H1 (cell line): ENCODE results near the gene MAML1. TPM values are rescaled to one million over a fixed set of nuclear protein-coding genes. Genes with fewer than 3 reads are reported as not detected.

ENCODE experiments used
- CTCF ChIA-PET: fragments of 300-600 bp; sonication (Branson Sonifier 250); formaldehyde crosslinking; loops from one replicate; lab custom pipeline; 2021; ENCODE audit not compliant: partially characterized antibody; lab: Charles Lee
- POLR2A ChIA-PET: fragments of 300-600 bp; sonication (Branson Sonifier 250); formaldehyde crosslinking; loops from one replicate; lab custom pipeline; 2021; ENCODE audit warnings: inconsistent platforms; ENCODE audit not compliant: partially characterized antibody; lab: Charles Lee
- DNase-seq, 2 experiments: peaks; one replicate each; pipeline versions ENCODE4 v3.0.0 to v3.0.0-alpha.2; 2010 to 2022; ENCODE audit warnings: low spot score in 2 of 2, low read depth in 1 of 2, mixed read lengths in 1 of 2
- FAIRE-seq: peaks from 2 replicates; lab custom pipeline; 2011; peaks lifted over from hg19 to GRCh38; lab: Jason Lieb, UNC
- H2AFZ ChIP-seq: 2 replicates; pipeline ENCODE4 v1.8.1; 2012; ENCODE audit warnings: low read length, inconsistent platforms
- H2AK5ac ChIP-seq: 2 replicates; pipeline ENCODE4 v1.6.1; 2013; ENCODE audit warnings: low read depth, low read length
- H2BK120ac ChIP-seq: replicated peaks from 2 replicates; pipeline ENCODE3; 2013; ENCODE audit warnings: low read depth, low read length, inconsistent platforms
- H2BK12ac ChIP-seq: 2 replicates; pipeline ENCODE4 v1.6.1; 2013; ENCODE audit warnings: low read depth, low read length
- H2BK15ac ChIP-seq: 2 replicates; pipeline ENCODE4 v1.6.1; 2013; ENCODE audit warnings: low read length
- H2BK20ac ChIP-seq: 2 replicates; pipeline ENCODE4 v1.6.1; 2013; ENCODE audit warnings: low read length
- H2BK5ac ChIP-seq: 2 replicates; pipeline ENCODE4 v1.6.1; 2013; ENCODE audit warnings: low read depth, low read length
- H3K14ac ChIP-seq: 2 replicates; pipeline ENCODE4 v1.6.1; 2013; ENCODE audit warnings: inconsistent platforms; ENCODE audit not compliant: insufficient read length
- H3K18ac ChIP-seq: 2 replicates; pipeline ENCODE4 v1.6.1; 2013; ENCODE audit warnings: low read length; ENCODE audit errors: extremely low read depth
- H3K23ac ChIP-seq: 2 replicates; pipeline ENCODE4 v1.6.1; 2013; ENCODE audit warnings: inconsistent platforms; ENCODE audit not compliant: insufficient read length
- H3K23me2 ChIP-seq: 2 replicates; pipeline ENCODE4 v1.6.1; 2013; ENCODE audit warnings: low read depth, low read length
- H3K27ac ChIP-seq: 2 replicates; pipeline ENCODE4 v1.6.1; 2011; ENCODE audit warnings: low read depth, low read length, inconsistent platforms
- H3K27me3 ChIP-seq, 4 experiments: replicated peaks in 1 of 4; 1 replicate in 1 of 4; 2 replicates in 3 of 4; pipeline versions ENCODE4 v1.6.1 to v1.8.1; 2011 to 2013; ENCODE audit warnings: low read length in 3 of 4, mild to moderate bottlenecking in 3 of 4, inconsistent platforms in 2 of 4, mixed read lengths in 2 of 4, moderate library complexity in 1 of 4; ENCODE audit not compliant: control insufficient read depth in 3 of 4, insufficient read depth in 3 of 4; ENCODE audit errors: extremely low read depth in 1 of 4
- H3K36me3 ChIP-seq, 4 experiments: 2 replicates each; pipeline versions ENCODE4 v1.6.1 to v1.8.1; 2011 to 2013; ENCODE audit warnings: mild to moderate bottlenecking in 4 of 4, low read length in 3 of 4, moderate library complexity in 2 of 4, control low read depth in 1 of 4, inconsistent platforms in 1 of 4; ENCODE audit not compliant: insufficient read depth in 4 of 4, control insufficient read depth in 2 of 4
- H3K4ac ChIP-seq: replicated peaks from 2 replicates; pipeline ENCODE3; 2013; ENCODE audit warnings: low read length, low read depth, mixed read lengths, inconsistent platforms; ENCODE audit not compliant: insufficient read length
- H3K4me1 ChIP-seq, 4 experiments: replicated peaks in 1 of 4; 1 replicate in 1 of 4; 2 replicates in 3 of 4; pipeline versions ENCODE4 v1.6.1 to v1.8.1; 2011 to 2013; ENCODE audit warnings: low read length in 3 of 4, inconsistent platforms in 2 of 4, mixed read lengths in 1 of 4; ENCODE audit not compliant: insufficient read depth in 4 of 4, control insufficient read depth in 3 of 4
- H3K4me2 ChIP-seq, 2 experiments: 2 replicates each; pipeline versions ENCODE4 v1.6.1 to v1.8.1; 2011 to 2013; ENCODE audit warnings: low read depth in 2 of 2, low read length in 2 of 2, control low read depth in 1 of 2, inconsistent platforms in 1 of 2, mild to moderate bottlenecking in 1 of 2; ENCODE audit not compliant: insufficient read depth in 1 of 2
- H3K4me3 ChIP-seq, 4 experiments: fragments of 200-600, 300-600 bp in 1 of 4; sonication (generic), shearing (Covaris generic), sonication (Bioruptor Twin) in 1 of 4; 2 replicates each; pipeline versions ENCODE4 v1.5.1 to v1.8.1; 2011 to 2016; ENCODE audit warnings: low read length in 4 of 4, low read depth in 3 of 4, control low read depth in 2 of 4, inconsistent platforms in 2 of 4, mild to moderate bottlenecking in 2 of 4, mixed read lengths in 1 of 4, moderate library complexity in 1 of 4; ENCODE audit not compliant: insufficient read depth in 2 of 4; ENCODE audit errors: extremely low read depth in 1 of 4
- H3K56ac ChIP-seq: replicated peaks from 2 replicates; pipeline ENCODE3; 2013; ENCODE audit warnings: low read depth, mild to moderate bottlenecking, mixed read lengths, low read length, inconsistent platforms; ENCODE audit not compliant: insufficient read length
- H3K79me1 ChIP-seq: 2 replicates; pipeline ENCODE4 v1.6.1; 2013; ENCODE audit warnings: low read depth, low read length, control low read depth
- H3K79me2 ChIP-seq, 2 experiments: 2 replicates each; pipeline versions ENCODE4 v1.6.1 to v1.8.1; 2012 to 2013; ENCODE audit warnings: low read length in 2 of 2, mild to moderate bottlenecking in 2 of 2, inconsistent platforms in 1 of 2; ENCODE audit not compliant: insufficient read depth in 2 of 2, control insufficient read depth in 1 of 2
- H3K9ac ChIP-seq, 4 experiments: replicated peaks in 1 of 4; 1 replicate in 1 of 4; 2 replicates in 3 of 4; pipeline versions ENCODE4 v1.6.1 to v1.8.1; 2011 to 2013; ENCODE audit warnings: low read depth in 3 of 4, low read length in 3 of 4, control low read depth in 2 of 4, mild to moderate bottlenecking in 2 of 4, moderate library complexity in 2 of 4, inconsistent platforms in 1 of 4; ENCODE audit errors: extremely low read depth in 1 of 4
- H3K9me3 ChIP-seq, 2 experiments: 2 replicates each; pipeline versions ENCODE4 v1.6.1 to v1.8.1; 2012 to 2013; ENCODE audit warnings: mild to moderate bottlenecking in 2 of 2, moderate library complexity in 2 of 2, control low read depth in 1 of 2, inconsistent platforms in 1 of 2, low read depth in 1 of 2, low read length in 1 of 2, mixed read lengths in 1 of 2; ENCODE audit not compliant: insufficient read depth in 2 of 2
- H4K20me1 ChIP-seq, 2 experiments: replicated peaks in 1 of 2; 2 replicates each; pipeline versions ENCODE3 to v1.8.1; 2011 to 2013; ENCODE audit warnings: inconsistent platforms in 2 of 2, low read length in 2 of 2, mild to moderate bottlenecking in 1 of 2; ENCODE audit not compliant: insufficient read depth in 2 of 2, control insufficient read depth in 1 of 2
- H4K5ac ChIP-seq: 2 replicates; pipeline ENCODE4 v1.6.1; 2013; ENCODE audit warnings: low read length, low read depth, mixed read lengths, inconsistent platforms; ENCODE audit not compliant: insufficient read length
- H4K8ac ChIP-seq: 2 replicates; pipeline ENCODE4 v1.8.0; 2013; ENCODE audit warnings: mild to moderate bottlenecking, moderate library complexity, low read length, inconsistent platforms; ENCODE audit not compliant: insufficient read depth; ENCODE audit errors: extremely low read depth
- H4K91ac ChIP-seq: replicated peaks from 2 replicates; pipeline ENCODE3; 2013; ENCODE audit warnings: low read length, mixed read lengths, inconsistent platforms; ENCODE audit not compliant: insufficient read length
- ATF3 ChIP-seq: IDR thresholded peaks from 2 replicates; pipeline ENCODE4 v1.6.1; 2011; ENCODE audit warnings: low read depth, mild to moderate bottlenecking, low read length; ENCODE audit not compliant: insufficient read depth
- BACH1 ChIP-seq: IDR thresholded peaks from 2 replicates; pipeline ENCODE4 v1.6.1; 2012; ENCODE audit warnings: low read length, improper control_type of control experiment
- CBX5 ChIP-seq: fragments of 300-800, 300-1000 bp; sonication (generic); IDR thresholded peaks from 2 replicates; pipeline ENCODE4 v1.7.1; 2016; ENCODE audit warnings: antibody characterized with exemption, low read length, low read depth
- E2F6 ChIP-seq: IDR thresholded peaks from 2 replicates; pipeline ENCODE4 v1.6.1; 2012; ENCODE audit warnings: inconsistent platforms
- EP300 ChIP-seq, 2 experiments: IDR thresholded peaks; 1 replicate in 1 of 2; 2 replicates in 1 of 2; pipeline ENCODE4 v1.6.1; 2011 to 2012; ENCODE audit warnings: low read depth in 2 of 2, low read length in 2 of 2, mild to moderate bottlenecking in 2 of 2, borderline replicate concordance in 1 of 2, inconsistent platforms in 1 of 2, moderate library complexity in 1 of 2
- EZH2 ChIP-seq: fragments of 200-600 bp; sonication (generic); IDR thresholded peaks from 2 replicates; pipeline ENCODE4 v1.7.1; 2012; ENCODE audit warnings: low read depth, mild to moderate bottlenecking, moderate library complexity, low read length, inconsistent platforms; ENCODE audit not compliant: severe bottlenecking
- KDM1A ChIP-seq: fragments of 200-600, 300-600 bp; sonication (generic); IDR thresholded peaks from 2 replicates; pipeline ENCODE4 v1.7.1; 2016; ENCODE audit warnings: mild to moderate bottlenecking, low read length, borderline replicate concordance
- MAFK ChIP-seq: IDR thresholded peaks from 2 replicates; pipeline ENCODE4 v1.6.1; 2012; ENCODE audit warnings: low read depth, mild to moderate bottlenecking, improper control_type of control experiment, low read length
- RBBP5 ChIP-seq: IDR thresholded peaks from 2 replicates; pipeline ENCODE4 v1.7.1; 2012; ENCODE audit warnings: low read depth, mild to moderate bottlenecking, inconsistent platforms, low read length, moderate library complexity, borderline replicate concordance
- RXRA ChIP-seq: IDR thresholded peaks from 2 replicates; pipeline ENCODE4 v1.6.1; 2011; ENCODE audit warnings: low read depth, mild to moderate bottlenecking, low read length, moderate library complexity; ENCODE audit not compliant: insufficient read depth
- SP2 ChIP-seq: IDR thresholded peaks from 2 replicates; pipeline ENCODE4 v1.6.1; 2012; ENCODE audit warnings: mild to moderate bottlenecking, low read length, inconsistent platforms
- TAF1 ChIP-seq: IDR thresholded peaks from 2 replicates; pipeline ENCODE4 v1.6.1; 2011; ENCODE audit warnings: mild to moderate bottlenecking, low read depth, low read length
- TEAD4 ChIP-seq: IDR thresholded peaks from 2 replicates; pipeline ENCODE4 v1.6.1; 2012; ENCODE audit warnings: low read depth, low read length, inconsistent platforms, mixed read lengths
- WGBS, 2 experiments: shearing (Covaris generic) in 1 of 2; methylation state at CpG; one replicate each; pipeline versions ENCODE4 v1.1.6 to v1.1.7; 2013 to 2015; ENCODE audit warnings: low lambda C conversion rate in 2 of 2, mixed read lengths in 2 of 2, inconsistent platforms in 1 of 2, low coverage in 1 of 2, missing lambda C conversion rate in 1 of 2; ENCODE audit not compliant: insufficient replicate concordance in 2 of 2, insufficient coverage in 1 of 2, insufficient read length in 1 of 2; ENCODE audit errors: extremely low coverage in 1 of 2, missing lambda C conversion rate in 1 of 2; 5-methylcytosine and 5-hydroxymethylcytosine counted together
- polyA plus RNA-seq, 7 experiments: library from polyadenylated mRNA; depleted of rRNA in 3 of 7; stranded (reverse) in 5 of 7; unstranded in 2 of 7; fragments of >200 nt in 5 of 7; fragments of 200-250 nt in 2 of 7; gene quantifications; 1 replicate in 5 of 7; 2 replicates in 1 of 7; 4 replicates in 1 of 7; pipeline versions ENCODE4 v1.2.1 to v1.2.3, GENCODE V29; 2011 to 2013; ENCODE audit warnings: missing spikeins in 2 of 7, mixed read lengths in 2 of 7
- total RNA-seq: library from RNA; stranded (reverse); fragmentation: NEBNext Ultra II Directional; extraction: Animal tissue kit (Norgen Biotek cat#: 25700); gene quantifications from 2 replicates; pipeline ENCODE4 v1.2.1, GENCODE V29; 2021

The MAML1 gene
- total and polyA plus RNA-seq, 2 of the 8 experiments (the other 6 are each of a cell fraction or from before 2014, with no cell fraction given), result 17.1 to 41.9 TPM

- FAIRE-seq (no peak), DNase-seq (no peak)
- no peak overlapping the region for H2BK120ac ChIP-seq
- no peak overlapping the region for H3K4ac ChIP-seq
- H3K4me2 ChIP-seq, result no peak overlapping the region
- peaks cover 2% of the 10 kb centered on the region for H3K79me1 ChIP-seq
- H4K5ac ChIP-seq, result no peak overlapping the region
- H2BK20ac ChIP-seq, result no peak overlapping the region
- H2BK5ac ChIP-seq, result no peak overlapping the region
- 98% methylated on average over 9 of the region's 12 CpGs; no CpG with 5 or more reads in 1 of the 2 experiments for WGBS, 2 experiments
- no peak overlapping the region for H3K4me3 ChIP-seq
- no peak overlapping the region for H2BK15ac ChIP-seq
- H3K9ac ChIP-seq, result no peak overlapping the region
- no peak overlapping the region for H3K14ac ChIP-seq
- no peak overlapping the region for H3K18ac ChIP-seq
- no peak overlapping the region for H4K8ac ChIP-seq
- H3K56ac ChIP-seq, result no peak overlapping the region
- no peaks in the 10 kb centered on the region for H3K27me3 ChIP-seq
- no peak overlapping the region for H2AFZ ChIP-seq
- H3K79me2 ChIP-seq, result 0 out of 4 replicates have a peak, but pooled peaks cover 0 to under 1% of the 10 kb centered on the region in 2 experiments
- H2AK5ac ChIP-seq, result no peak overlapping the region
- no peak overlapping the region for H3K23ac ChIP-seq
- no peak overlapping the region for H2BK12ac ChIP-seq
- H3K9me3 ChIP-seq, result no peaks in the 10 kb centered on the region
- H3K27ac ChIP-seq, result no peak overlapping the region
- no peak overlapping the region for H4K91ac ChIP-seq
- peaks cover 0 to 6% of the 10 kb centered on the region in 2 experiments for H4K20me1 ChIP-seq
- H3K4me1 ChIP-seq, result no peaks in the 10 kb centered on the region
- no peaks in the 10 kb centered on the region for H3K23me2 ChIP-seq
- H3K36me3 ChIP-seq, result peaks cover 21 to 56% (median 48%) of the 10 kb centered on the region in 4 experiments
- CTCF ChIA-PET, result interaction anchor here (1.1 kb wide), 1 partner anchor 12 kb away, joined by 5 read pairs; no protein-coding TSS in a partner anchor
- POLR2A ChIA-PET, result interaction anchor here (1.0 to 1.4 kb wide), 2 partner anchors 22 to 151 kb away, joined by 3 read pairs; partner anchors contain the start of gene HNRNPH1
- no peak for TF ChIP-seq TAF1
- TF ChIP-seq RXRA, result no peak
- TF ChIP-seq CBX5, result no peak
- TF ChIP-seq MAFK, result no peak
- TF ChIP-seq RBBP5, result no peak
- TF ChIP-seq ATF3, result no peak
- TF ChIP-seq KDM1A, result no peak
- TF ChIP-seq TEAD4, result no peak
- TF ChIP-seq EZH2, result no peak
- TF ChIP-seq E2F6, result no peak
- no peak for TF ChIP-seq EP300 (IDR thresholded peaks at IDR 0.05; ENCODE audit: borderline replicate concordance in 1 of 2, low read depth in 2 of 2, low read length in 2 of 2)
- TF ChIP-seq SP2, result no peak
- TF ChIP-seq BACH1, result no peak
These were observed 41.8 kb downstream of the MAML1 start for GRCh38 chr5:179774442-179774841.
